ENCODE measurements around the gene DCAF6.

DNA sequence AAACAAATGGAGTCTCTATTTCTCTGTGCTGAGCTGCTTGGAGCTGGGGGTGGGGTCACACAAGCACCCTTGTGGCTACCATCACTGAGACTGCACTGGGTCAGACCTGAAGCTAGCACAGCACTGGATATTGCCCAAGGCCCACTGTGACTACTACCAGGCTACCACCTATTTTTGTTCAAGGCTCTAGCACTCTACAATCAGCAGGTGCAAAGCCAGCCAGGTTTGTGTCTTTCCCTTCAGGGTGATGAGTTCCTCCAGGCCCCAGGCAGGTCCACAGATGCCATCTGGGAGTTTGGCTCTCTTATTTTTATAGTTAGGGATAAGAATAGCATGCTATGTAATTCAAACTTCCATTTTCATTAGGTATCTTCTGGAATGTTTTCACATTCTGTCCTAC is 46.1 kb upstream of the DCAF6 start:
- TF ChIP-seq CTCF (IDR thresholded peaks at IDR 0.05) (no peak), POLR2A (IDR thresholded peaks at IDR 0.05) (no peak), EP300 (IDR thresholded peaks at IDR 0.05) (no peak), POLR2AphosphoS5 (IDR thresholded peaks at IDR 0.05) (no peak)

Data from gastroesophageal sphincter (tissue), 3 donors.